Urothelium cell line (cell line): ENCODE data around the gene TBX4.
A peak's percentile ranks its signal among the peaks of the same experiment; 100 is the strongest.

Experiments
- DNase-seq: peaks from one replicate; pipeline ENCODE4 v3.0.0; 2011; ENCODE audit warnings: low spot score, mixed read lengths
- FAIRE-seq: peaks from 2 replicates; lab custom pipeline; 2011; peaks lifted over from hg19 to GRCh38; lab: Jason Lieb, UNC

Gene TBX4

GRCh38 chr17:61412860-61413660 is 39.2 kb upstream of the TBX4 start:
- DNase-seq (peak; percentile 76), FAIRE-seq (no peak)

GRCh38 chr17:61413661-61414126 is 38.5 kb upstream of the TBX4 start:
- no peak for DNase-seq
- FAIRE-seq, result no peak

GRCh38 chr17:61414141-61414935 is 37.9 kb upstream of the TBX4 start:
- DNase-seq, result peak; percentile 67
- peak; percentile 92 for FAIRE-seq

- FAIRE-seq (no peak), DNase-seq (no peak)
Observed at GRCh38 chr17:61414936-61415251, 37.3 kb upstream of the TBX4 start.

GRCh38 chr17:61415374-61416210 is 36.6 kb upstream of the TBX4 start:
- FAIRE-seq, result peak; percentile 78

GRCh38 chr17:61416211-61416539 is 36.0 kb upstream of the TBX4 start:
- DNase-seq (no peak), FAIRE-seq (peak; percentile 81)

More at GRCh38 chr17:61415374-61416210, 36.6 kb upstream of the TBX4 start:
- DNase-seq, result no peak

GRCh38 chr17:61416540-61417363 is 35.5 kb upstream of the TBX4 start:
- DNase-seq, result peak; percentile 97
- FAIRE-seq, result peak; percentile 99

GRCh38 chr17:61418449-61418848 is 33.8 kb upstream of the TBX4 start:
- DNase-seq (no peak), FAIRE-seq (no peak)

GRCh38 chr17:61419496-61420046 is 32.7 kb upstream of the TBX4 start:
- FAIRE-seq, result peak; percentile 95
- DNase-seq, result no peak

- FAIRE-seq (peak; percentile 84), DNase-seq (no peak)
Observed at GRCh38 chr17:61420052-61420451, 32.2 kb upstream of the TBX4 start.

- no peak for DNase-seq
- peak; percentile 83 for FAIRE-seq
Observed at GRCh38 chr17:61420745-61421398, 31.4 kb upstream of the TBX4 start.

GRCh38 chr17:61421460-61421859 is 30.8 kb upstream of the TBX4 start:
- DNase-seq (no peak), FAIRE-seq (no peak)

GRCh38 chr17:61422116-61422799 is 30.0 kb upstream of the TBX4 start:
- FAIRE-seq (peak; percentile 9), DNase-seq (no peak)

- FAIRE-seq, result peak; percentile 97
- no peak for DNase-seq
Observed at GRCh38 chr17:61422869-61423268, 29.4 kb upstream of the TBX4 start.

GRCh38 chr17:61423967-61424649 is 28.1 kb upstream of the TBX4 start:
- FAIRE-seq, result peak; percentile 79

GRCh38 chr17:61425682-61426481 is 26.3 kb upstream of the TBX4 start:
- no peak for DNase-seq
- peak; percentile 98 for FAIRE-seq

More at GRCh38 chr17:61423967-61424649, 28.1 kb upstream of the TBX4 start:
- no peak for DNase-seq

GRCh38 chr17:61426482-61427304 is 25.5 kb upstream of the TBX4 start:
- FAIRE-seq (no peak), DNase-seq (peak; percentile 89)
